Trophoblast cell (in vitro differentiated cells and primary cell): ENCODE results near the gene SUN2.

Experiments used
- DNase-seq, 2 donors: peaks; one replicate each; pipeline ENCODE4 v3.0.0-alpha.2; 2016
- H2AFZ ChIP-seq: 2 replicates; pipeline ENCODE4 v1.6.1; 2013; ENCODE audit warnings: low read length, moderate library complexity, mild to moderate bottlenecking; ENCODE audit not compliant: insufficient read depth, poor library complexity
- H2AK5ac ChIP-seq: 2 replicates; pipeline ENCODE4 v1.6.1; 2013; ENCODE audit warnings: mild to moderate bottlenecking, low read length
- H2BK120ac ChIP-seq: 2 replicates; pipeline ENCODE4 v1.6.1; 2013; ENCODE audit warnings: low read length, mild to moderate bottlenecking, moderate library complexity; ENCODE audit not compliant: insufficient read depth, poor library complexity
- H2BK12ac ChIP-seq: 2 replicates; pipeline ENCODE4 v1.6.1; 2013; ENCODE audit warnings: mild to moderate bottlenecking, low read length, moderate library complexity
- H2BK5ac ChIP-seq: 2 replicates; pipeline ENCODE4 v1.6.1; 2013; ENCODE audit warnings: low read length, low read depth, moderate library complexity, mild to moderate bottlenecking; ENCODE audit not compliant: poor library complexity
- H3K14ac ChIP-seq: 2 replicates; pipeline ENCODE4 v1.6.1; 2013; ENCODE audit warnings: mild to moderate bottlenecking, low read length
- H3K18ac ChIP-seq: 2 replicates; pipeline ENCODE4 v1.6.1; 2013; ENCODE audit warnings: mild to moderate bottlenecking, low read length
- H3K23ac ChIP-seq: 2 replicates; pipeline ENCODE4 v1.6.1; 2013; ENCODE audit warnings: low read length
- H3K27ac ChIP-seq: 2 replicates; pipeline ENCODE4 v1.5.1; 2013; ENCODE audit warnings: low read depth, mild to moderate bottlenecking, inconsistent platforms, low read length, moderate library complexity
- H3K27me3 ChIP-seq: 2 replicates; pipeline ENCODE4 v1.6.1; 2013; ENCODE audit warnings: inconsistent platforms, mild to moderate bottlenecking, low read length, moderate library complexity; ENCODE audit not compliant: insufficient read depth
- H3K36me3 ChIP-seq, 2 experiments: 1 replicate in 1 of 2; 2 replicates in 1 of 2; pipeline ENCODE4 v1.6.1; 2013; ENCODE audit warnings: low read length in 2 of 2, mild to moderate bottlenecking in 2 of 2, moderate library complexity in 1 of 2; ENCODE audit not compliant: insufficient read depth in 2 of 2, control insufficient read depth in 1 of 2
- H3K4ac ChIP-seq: 2 replicates; pipeline ENCODE4 v1.6.1; 2013; ENCODE audit warnings: low read depth, mild to moderate bottlenecking, low read length, moderate library complexity
- H3K4me1 ChIP-seq, 2 experiments: 1 replicate in 1 of 2; 2 replicates in 1 of 2; pipeline ENCODE4 v1.6.1; 2013; ENCODE audit warnings: low read length in 2 of 2, mild to moderate bottlenecking in 2 of 2, moderate library complexity in 1 of 2; ENCODE audit not compliant: insufficient read depth in 2 of 2, control insufficient read depth in 1 of 2
- H3K4me2 ChIP-seq: 2 replicates; pipeline ENCODE4 v1.6.1; 2013; ENCODE audit warnings: inconsistent platforms, mild to moderate bottlenecking, low read length, moderate library complexity
- H3K4me3 ChIP-seq: 2 replicates; pipeline ENCODE4 v1.5.1; 2013; ENCODE audit warnings: mild to moderate bottlenecking, low read depth, low read length, inconsistent platforms
- H3K79me1 ChIP-seq: one replicate; pipeline ENCODE4 v1.6.1; 2013; ENCODE audit warnings: low read length
- H3K79me2 ChIP-seq: 2 replicates; pipeline ENCODE4 v1.6.1; 2013; ENCODE audit warnings: low read length, mild to moderate bottlenecking; ENCODE audit not compliant: control insufficient read depth, insufficient read depth, poor library complexity
- H3K9ac ChIP-seq: 2 replicates; pipeline ENCODE4 v1.6.1; 2013; ENCODE audit warnings: mild to moderate bottlenecking, low read length
- H3K9me3 ChIP-seq: 2 replicates; pipeline ENCODE4 v1.6.1; 2013; ENCODE audit warnings: low read depth, mild to moderate bottlenecking, control low read depth, inconsistent platforms, low read length; ENCODE audit not compliant: insufficient read depth
- H4K12ac ChIP-seq: 2 replicates; pipeline ENCODE4 v1.6.1; 2013; ENCODE audit warnings: low read depth, mild to moderate bottlenecking, low read length, moderate library complexity
- H4K8ac ChIP-seq: 2 replicates; pipeline ENCODE4 v1.6.1; 2013; ENCODE audit warnings: low read depth, mild to moderate bottlenecking, low read length, moderate library complexity
- H4K91ac ChIP-seq: one replicate; pipeline ENCODE4 v1.6.1; 2013; ENCODE audit warnings: low read depth, mild to moderate bottlenecking, low read length, moderate library complexity
- WGBS: extraction: QIAGEN DNeasy Blood & Tissue Kit; methylation state at CpG from one replicate; pipeline ENCODE4 v1.1.7; 2013; ENCODE audit warnings: missing lambda C conversion rate; ENCODE audit not compliant: insufficient read length, insufficient coverage; ENCODE audit errors: extremely low coverage; 5-methylcytosine and 5-hydroxymethylcytosine counted together

The SUN2 gene

GRCh38 chr22:38756711-38757463 is 1.1 kb upstream of the SUN2 start:
- Histone ChIP-seq H2AK5ac (no peak overlapping the region), H3K27me3 (no peaks in the 10 kb centered on the region), H2AFZ (no peak overlapping the region), H3K4me1 (peaks cover 16 to 23% of the 10 kb centered on the region in 2 experiments), H3K79me1 (peaks cover 14% of the 10 kb centered on the region), H2BK120ac (no peak overlapping the region), H3K18ac (no peak overlapping the region), H3K9ac (no peak overlapping the region), H3K36me3 (peaks cover 11% of the 10 kb centered on the region in 2 experiments), H3K4ac (no peak overlapping the region), H3K4me2 (peak overlapping the region; percentile 96), H3K14ac (no peak overlapping the region), H3K79me2 (peaks cover 9% of the 10 kb centered on the region), H3K23ac (no peak overlapping the region), H2BK5ac (no peak overlapping the region), H3K9me3 (no peaks in the 10 kb centered on the region), H4K8ac (no peak overlapping the region), H2BK12ac (no peak overlapping the region), H4K91ac (no peak overlapping the region), H3K27ac (no peak overlapping the region), H4K12ac (no peak overlapping the region), H3K4me3 (no peak overlapping the region)
- no CpG with 5 or more reads among the region's 17 CpGs for WGBS
- peak; percentile 82 to 89 for DNase-seq

DNA sequence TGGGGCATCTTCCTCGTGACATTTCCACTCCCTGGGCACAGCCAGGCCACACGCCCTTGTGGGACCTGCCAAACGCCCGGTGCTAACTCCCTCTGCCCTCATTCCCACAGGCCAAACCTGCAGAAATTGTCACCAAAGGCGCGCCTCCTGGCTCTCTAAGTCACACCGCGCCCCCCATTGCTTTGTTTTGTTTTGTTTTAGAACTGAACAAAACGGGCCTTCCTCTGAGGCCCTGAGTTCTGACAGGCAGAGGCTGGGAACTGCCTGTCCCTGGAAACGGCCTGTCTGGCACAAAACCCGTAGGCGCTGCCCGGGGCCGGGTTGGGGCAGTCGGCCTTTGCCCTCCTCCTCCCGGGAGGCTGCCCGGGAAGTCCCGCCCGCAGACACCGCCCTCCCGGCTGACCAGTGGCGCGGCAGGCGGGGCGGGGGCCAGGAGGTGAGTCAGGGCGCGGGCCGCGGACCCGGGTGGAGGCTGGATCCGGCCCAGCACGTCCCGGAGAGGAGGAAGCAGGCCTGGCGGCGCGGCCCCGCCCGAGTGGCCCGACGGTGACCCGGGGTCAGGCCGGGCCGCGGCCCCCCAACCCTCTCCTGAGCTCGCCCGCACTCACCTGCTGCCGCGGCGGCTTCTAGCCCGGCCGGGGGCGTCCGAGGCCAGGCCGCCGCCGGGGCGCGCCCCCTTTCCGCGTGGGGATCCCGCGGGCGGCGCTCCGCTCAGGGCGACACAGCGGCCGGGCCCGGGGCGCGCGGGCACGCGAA is 465 bp downstream of the SUN2 start:
- H3K79me1 ChIP-seq, result peaks cover 14% of the 10 kb centered on the region
- no peaks in the 10 kb centered on the region for H3K9me3 ChIP-seq
- peak overlapping the region; percentile 97 for H4K91ac ChIP-seq
- H3K9ac ChIP-seq, result peak overlapping the region; percentile 89
- H3K4me2 ChIP-seq, result peak overlapping the region; percentile 96
- peak overlapping the region; percentile 35 for H2AK5ac ChIP-seq
- peak overlapping the region; percentile 65 for H4K12ac ChIP-seq
- H2BK12ac ChIP-seq, result peak overlapping the region; percentile 63
- H4K8ac ChIP-seq, result peak overlapping the region; percentile 94
- H3K23ac ChIP-seq, result no peak overlapping the region
- H2BK120ac ChIP-seq, result peak overlapping the region; percentile 70
- H3K4ac ChIP-seq, result peak overlapping the region; percentile 49
- peak overlapping the region; percentile 84 for H3K4me3 ChIP-seq
- H3K4me1 ChIP-seq, result peaks cover 16 to 23% of the 10 kb centered on the region in 2 experiments
- H2BK5ac ChIP-seq, result peak overlapping the region; percentile 83
- H3K27me3 ChIP-seq, result no peaks in the 10 kb centered on the region
- WGBS, result no CpG with 5 or more reads among the region's 74 CpGs
- peaks cover 26% of the 10 kb centered on the region in 2 experiments for H3K36me3 ChIP-seq
- H3K18ac ChIP-seq, result peak overlapping the region; percentile 87
- peak overlapping the region; percentile 82 for H3K14ac ChIP-seq
- peak overlapping the region; percentile 87 for H2AFZ ChIP-seq
- H3K79me2 ChIP-seq, result peaks cover 9% of the 10 kb centered on the region
- H3K27ac ChIP-seq, result peak overlapping the region; percentile 90
- peak; percentile 97 to 98 for DNase-seq

- no CpG with 5 or more reads among the region's 12 CpGs for WGBS
- Histone ChIP-seq H2BK120ac (peak overlapping the region; percentile 68), H3K9me3 (peaks cover 1% of the 10 kb centered on the region), H3K14ac (peak overlapping the region; percentile 68), H4K8ac (peak overlapping the region; percentile 82), H3K79me1 (peaks cover 14% of the 10 kb centered on the region), H4K12ac (peak overlapping the region; percentile 65), H3K4me2 (peak overlapping the region; percentile 96), H3K4ac (peak overlapping the region; percentile 49), H2AK5ac (peak overlapping the region; percentile 35), H3K27me3 (no peaks in the 10 kb centered on the region), H3K23ac (no peak overlapping the region), H3K9ac (peak overlapping the region; percentile 50), H3K79me2 (peaks cover 9% of the 10 kb centered on the region), H3K4me1 (peaks cover 16 to 23% of the 10 kb centered on the region in 2 experiments), H3K27ac (peak overlapping the region; percentile 90), H3K4me3 (peak overlapping the region; percentile 84), H2BK12ac (peak overlapping the region; percentile 63), H3K36me3 (peaks cover 32% of the 10 kb centered on the region in 2 experiments), H4K91ac (peak overlapping the region; percentile 97), H2AFZ (peak overlapping the region; percentile 60), H2BK5ac (peak overlapping the region; percentile 83), H3K18ac (peak overlapping the region; percentile 75)
- DNase-seq, result peak in 1 of 2 donors; percentile 41
Observed at GRCh38 chr22:38754751-38755154, 1.0 kb downstream of the SUN2 start.

DNA sequence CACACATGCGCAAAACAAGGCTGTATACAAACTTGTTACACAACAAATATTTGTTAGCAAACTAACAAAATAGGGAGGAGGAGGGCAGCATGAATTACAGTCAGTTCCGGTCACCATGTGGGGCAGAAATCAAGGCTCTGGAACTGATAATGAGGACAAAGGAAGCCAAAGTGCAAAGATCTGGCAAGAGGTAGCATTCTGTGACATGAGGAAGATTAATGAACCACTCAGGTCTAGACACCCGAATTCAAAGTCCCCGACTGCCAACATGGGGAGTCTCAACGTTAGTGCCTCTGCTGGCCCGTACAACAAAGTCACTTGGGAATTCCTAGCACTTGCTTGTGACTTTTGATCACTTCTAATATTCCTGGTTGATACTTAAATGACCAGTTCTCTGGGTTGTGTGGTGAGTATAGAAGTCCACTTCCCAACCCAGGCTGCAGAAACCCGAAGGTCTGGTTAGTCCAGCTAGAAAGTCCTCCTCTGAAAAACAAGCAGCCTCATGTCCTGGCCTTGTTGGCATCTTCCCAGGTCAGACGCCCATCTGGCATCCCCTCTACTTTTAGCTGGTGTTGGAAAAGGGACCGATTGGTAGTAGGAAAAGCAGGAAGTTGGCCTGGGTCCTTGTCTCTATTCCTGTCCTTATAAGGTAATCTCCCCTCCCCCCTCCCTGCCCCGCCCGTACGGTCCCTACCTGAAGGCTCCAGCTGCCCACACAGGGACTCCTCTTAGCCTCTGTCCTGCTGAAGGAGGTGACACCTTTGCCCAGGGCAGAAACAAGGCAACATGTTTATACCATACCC is 1.6 kb downstream of the SUN2 start:
- Histone ChIP-seq H3K27ac (peak overlapping the region; percentile 90), H3K9me3 (peaks cover 1% of the 10 kb centered on the region), H3K79me1 (peaks cover 14% of the 10 kb centered on the region)

More for the DNA sequence above, 1.6 kb downstream of the SUN2 start:
- Histone ChIP-seq H4K91ac (peak overlapping the region; percentile 76), H4K8ac (peak overlapping the region; percentile 36), H2AFZ (peak overlapping the region; percentile 5), H3K27me3 (no peaks in the 10 kb centered on the region), H3K4me3 (no peak overlapping the region), H3K79me2 (peaks cover 9% of the 10 kb centered on the region), H3K4ac (peak overlapping the region; percentile 12), H3K9ac (peak overlapping the region; percentile 23), H2BK12ac (no peak overlapping the region), H2AK5ac (peak overlapping the region; percentile 15), H3K14ac (peak overlapping the region; percentile 35), H3K36me3 (peaks cover 38% of the 10 kb centered on the region in 2 experiments), H3K4me1 (peaks cover 16 to 23% of the 10 kb centered on the region in 2 experiments), H3K23ac (no peak overlapping the region), H2BK5ac (peak overlapping the region; percentile 37), H2BK120ac (peak overlapping the region; percentile 60), H4K12ac (no peak overlapping the region), H3K4me2 (peak overlapping the region; percentile 96), H3K18ac (peak overlapping the region; percentile 22)
- WGBS, result no CpG with 5 or more reads among the region's 12 CpGs
- peak; percentile 70 to 80 for DNase-seq
